K562 (cell line): ENCODE data around the gene ANO3.

ENCODE experiments used
- BCLAF1 ChIP-seq, 2 experiments: fragments of 450-650 bp in 1 of 2; IDR thresholded peaks; 2 replicates each; pipeline ENCODE4 v1.6.1; 2011 to 2017; ENCODE audit warnings: low read depth in 2 of 2, antibody characterized with exemption in 1 of 2, borderline replicate concordance in 1 of 2, low read length in 1 of 2, mild to moderate bottlenecking in 1 of 2, mixed read lengths in 1 of 2; ENCODE audit not compliant: control insufficient read depth in 1 of 2
- EP400 ChIP-seq: fragments of 450-650 bp; IDR thresholded peaks from 2 replicates; pipeline ENCODE4 v1.6.1; 2017; ENCODE audit warnings: antibody characterized with exemption, mild to moderate bottlenecking, moderate library complexity
- MEF2A ChIP-seq: IDR thresholded peaks from 2 replicates; pipeline ENCODE4 v1.6.1; 2011; ENCODE audit warnings: low read depth, mild to moderate bottlenecking, low read length, moderate library complexity; ENCODE audit not compliant: control insufficient read depth

DNA sequence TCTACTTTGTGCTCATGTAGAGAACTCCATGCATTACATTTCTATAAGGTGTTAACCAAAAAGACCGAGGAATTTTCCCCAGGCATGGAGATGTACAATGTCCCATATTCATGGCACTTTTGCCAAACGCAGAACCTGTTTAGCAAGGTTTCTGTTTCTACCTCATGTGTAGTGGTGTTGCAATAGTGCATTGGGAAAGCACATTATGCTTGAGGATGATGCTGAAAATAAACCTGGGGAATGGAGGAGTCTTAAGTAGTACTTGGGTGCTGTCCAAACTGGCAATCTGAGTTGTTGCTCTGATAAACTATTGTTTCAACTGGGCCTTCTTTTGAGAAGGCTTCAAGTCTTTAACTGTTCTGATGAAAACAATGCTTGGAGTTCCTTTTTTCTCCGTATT, 251.6 kb downstream of the ANO3 start:
- TF ChIP-seq EP400: no peak
- no peak for TF ChIP-seq BCLAF1 (IDR thresholded peaks at IDR 0.05; ENCODE audit: borderline replicate concordance in 1 of 2, control insufficient read depth in 1 of 2, low read depth in 2 of 2, low read length in 1 of 2)
- TF ChIP-seq MEF2A: no peak
